Neutrophil (primary cell): ENCODE data around the gene STYX.

Source experiments
- H3K27ac ChIP-seq: fragments of 200-600 bp; sonication (generic); 2 replicates; pipeline ENCODE4 v1.5.1; 2016; ENCODE audit warnings: mild to moderate bottlenecking, moderate library complexity
- H3K27me3 ChIP-seq: fragments of 200-600 bp; sonication (generic); 2 replicates; pipeline ENCODE4 v1.6.0; 2016; ENCODE audit warnings: mild to moderate bottlenecking
- H3K36me3 ChIP-seq: fragments of 200-600 bp; sonication (generic); 2 replicates; pipeline ENCODE4 v1.5.1; 2017
- H3K4me1 ChIP-seq, 2 experiments: fragments of 200-600 bp in 1 of 2; sonication (generic) in 1 of 2; 1 replicate in 1 of 2; 2 replicates in 1 of 2; pipeline versions ENCODE4 v1.5.1 to v1.6.1; 2013 to 2016; ENCODE audit warnings: low read depth in 1 of 2, low read length in 1 of 2, mild to moderate bottlenecking in 1 of 2, moderate library complexity in 1 of 2; ENCODE audit not compliant: control insufficient read depth in 1 of 2, insufficient read depth in 1 of 2
- H3K4me3 ChIP-seq, 2 experiments: fragments of 200-600 bp in 1 of 2; sonication (generic) in 1 of 2; 1 replicate in 1 of 2; 2 replicates in 1 of 2; pipeline ENCODE4 v1.5.1; 2013 to 2016; ENCODE audit warnings: low read depth in 1 of 2, low read length in 1 of 2, mild to moderate bottlenecking in 1 of 2, moderate library complexity in 1 of 2
- H3K9me3 ChIP-seq: fragments of 200-600 bp; sonication (generic); 2 replicates; pipeline ENCODE4 v1.5.1; 2016
- TF ChIP-seq, protein P1 (sequence below): fragments of 200-600 bp; sonication (generic); IDR thresholded peaks from 2 replicates; pipeline ENCODE4 v1.5.1; 2016; ENCODE audit warnings: antibody characterized with exemption

STYX gene

DNA sequence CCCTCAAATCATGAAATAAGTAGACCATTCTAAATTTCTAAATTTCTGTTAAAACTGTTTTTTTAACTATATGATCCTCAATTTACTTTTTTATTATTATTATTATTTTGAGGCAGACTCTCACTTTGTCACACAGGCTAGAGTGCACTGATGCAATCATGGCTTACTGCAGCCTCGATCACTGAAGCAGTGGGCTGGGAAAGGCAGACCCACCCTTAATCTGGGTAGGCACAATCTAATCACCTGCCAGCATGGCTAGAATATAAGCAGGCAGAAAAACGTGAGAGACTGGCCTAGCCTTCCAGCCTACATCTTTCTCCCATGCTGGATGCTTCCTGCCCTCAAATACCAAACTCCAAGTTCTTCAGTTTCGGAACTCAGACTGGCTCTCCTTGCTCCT, 36.9 kb upstream of the STYX start:
- no peaks in the 10 kb centered on the region for H3K9me3 ChIP-seq
- H3K27me3 ChIP-seq: no peaks in the 10 kb centered on the region
- peaks cover 53 to 57% of the 10 kb centered on the region in 2 experiments for H3K4me1 ChIP-seq
- H3K36me3 ChIP-seq: no peaks in the 10 kb centered on the region
- H3K4me3 ChIP-seq: no peak overlapping the region
- TF ChIP-seq, protein P1, sequence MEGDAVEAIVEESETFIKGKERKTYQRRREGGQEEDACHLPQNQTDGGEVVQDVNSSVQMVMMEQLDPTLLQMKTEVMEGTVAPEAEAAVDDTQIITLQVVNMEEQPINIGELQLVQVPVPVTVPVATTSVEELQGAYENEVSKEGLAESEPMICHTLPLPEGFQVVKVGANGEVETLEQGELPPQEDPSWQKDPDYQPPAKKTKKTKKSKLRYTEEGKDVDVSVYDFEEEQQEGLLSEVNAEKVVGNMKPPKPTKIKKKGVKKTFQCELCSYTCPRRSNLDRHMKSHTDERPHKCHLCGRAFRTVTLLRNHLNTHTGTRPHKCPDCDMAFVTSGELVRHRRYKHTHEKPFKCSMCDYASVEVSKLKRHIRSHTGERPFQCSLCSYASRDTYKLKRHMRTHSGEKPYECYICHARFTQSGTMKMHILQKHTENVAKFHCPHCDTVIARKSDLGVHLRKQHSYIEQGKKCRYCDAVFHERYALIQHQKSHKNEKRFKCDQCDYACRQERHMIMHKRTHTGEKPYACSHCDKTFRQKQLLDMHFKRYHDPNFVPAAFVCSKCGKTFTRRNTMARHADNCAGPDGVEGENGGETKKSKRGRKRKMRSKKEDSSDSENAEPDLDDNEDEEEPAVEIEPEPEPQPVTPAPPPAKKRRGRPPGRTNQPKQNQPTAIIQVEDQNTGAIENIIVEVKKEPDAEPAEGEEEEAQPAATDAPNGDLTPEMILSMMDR: no peak
- peak overlapping the region; percentile 98 for H3K27ac ChIP-seq

DNA sequence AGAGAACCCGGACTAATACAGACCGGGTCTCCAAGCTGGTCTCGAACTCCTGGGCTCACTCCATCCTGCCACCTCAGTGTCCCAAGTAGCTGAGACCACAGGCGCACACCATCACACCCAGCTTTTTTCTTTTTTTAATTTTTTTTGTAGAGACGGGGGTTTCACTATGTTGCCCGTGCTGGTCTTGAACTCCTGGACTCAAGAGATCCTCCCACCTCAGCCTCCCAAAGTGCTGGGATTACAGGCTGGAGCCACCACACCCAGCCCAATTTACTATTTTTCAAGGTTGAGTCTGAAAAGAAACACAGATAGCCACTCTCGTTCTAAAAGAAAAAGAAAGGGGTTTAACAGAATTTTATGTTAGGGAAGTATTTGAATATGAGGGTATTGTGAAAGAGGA, 36.4 kb upstream of the STYX start:
- TF ChIP-seq, protein P1: no peak
- no peaks in the 10 kb centered on the region for H3K9me3 ChIP-seq
- peak overlapping the region; percentile 98 for H3K27ac ChIP-seq
- no peaks in the 10 kb centered on the region for H3K27me3 ChIP-seq
- no peak overlapping the region for H3K4me3 ChIP-seq
- no peaks in the 10 kb centered on the region for H3K36me3 ChIP-seq
- H3K4me1 ChIP-seq: peaks cover 53 to 57% of the 10 kb centered on the region in 2 experiments

DNA sequence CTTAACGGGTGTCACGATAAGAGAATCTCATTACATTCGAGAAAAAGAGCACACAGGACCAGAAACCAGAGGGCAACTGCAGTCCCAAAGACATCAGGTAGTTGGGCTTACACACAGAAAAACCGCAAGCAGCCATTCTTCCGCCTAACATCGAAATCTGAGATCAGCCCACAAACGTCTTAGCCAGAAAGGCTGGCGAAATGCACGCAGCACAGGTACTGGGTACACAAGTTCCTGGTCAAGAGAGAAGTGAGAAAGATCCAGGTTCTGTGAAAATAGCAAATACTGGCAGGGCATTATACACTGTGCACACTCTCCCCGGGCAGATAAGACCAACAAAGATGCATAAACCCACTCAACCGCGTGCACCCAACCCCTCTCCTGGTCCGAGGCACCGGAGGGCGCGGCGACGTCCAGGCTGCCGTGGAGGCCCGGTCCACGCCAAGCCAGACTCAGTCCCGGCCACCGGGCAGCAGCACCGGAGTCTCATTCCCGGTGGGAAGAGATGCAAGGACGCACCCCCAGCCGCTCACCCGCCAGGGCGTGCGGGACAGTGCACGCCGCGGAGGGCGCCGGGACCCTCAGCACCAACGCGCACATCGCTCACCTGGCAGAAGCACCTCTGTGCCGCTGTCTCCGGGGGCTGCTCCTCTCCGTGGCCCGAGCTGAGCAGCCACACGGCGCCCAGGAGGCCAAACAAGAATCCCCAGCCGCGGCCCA, 35.0 kb upstream of the STYX start:
- H3K36me3 ChIP-seq: no peaks in the 10 kb centered on the region
- peak overlapping the region; percentile 98 for H3K27ac ChIP-seq
- no peaks in the 10 kb centered on the region for H3K27me3 ChIP-seq
- no peaks in the 10 kb centered on the region for H3K9me3 ChIP-seq
- H3K4me1 ChIP-seq: peaks cover 53 to 57% of the 10 kb centered on the region in 2 experiments
- TF ChIP-seq, protein P1: peak; percentile 22
- peak overlapping the region; percentile 73 to 95 for H3K4me3 ChIP-seq

DNA sequence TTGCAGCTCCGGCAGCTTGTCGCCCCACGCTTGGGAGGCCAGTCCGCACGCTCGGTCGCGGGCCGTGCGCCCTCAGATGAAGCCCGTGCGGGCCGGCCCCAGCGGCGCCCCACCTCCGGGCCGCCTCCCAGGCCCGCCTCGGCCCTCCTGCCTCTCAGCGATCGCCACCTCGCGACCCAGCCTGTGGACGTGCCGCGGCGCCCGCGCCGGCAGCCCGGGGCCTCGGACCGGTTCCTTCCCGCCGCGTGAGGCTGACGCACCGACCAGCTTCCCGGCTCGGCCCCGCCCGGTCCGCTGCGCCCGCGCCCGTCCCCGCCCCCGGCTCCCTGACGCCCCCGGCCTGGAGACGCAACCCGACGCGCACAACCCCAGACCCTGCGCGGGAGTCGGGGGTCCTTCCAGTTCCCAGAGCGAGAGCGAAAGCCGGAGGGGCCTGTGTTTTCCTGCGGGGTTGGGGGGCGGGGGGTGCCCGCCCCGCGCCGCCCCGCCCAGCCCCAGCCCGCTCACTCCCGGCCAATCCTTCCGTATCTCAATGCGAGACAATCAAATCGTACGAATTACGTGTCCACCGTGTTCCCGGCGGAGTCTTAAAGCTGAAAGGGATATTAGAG, 34.4 kb upstream of the STYX start, which contains the start of gene ERO1A:
TSS of gene ERO1A (minus strand) at position 78 of the 611 bp plus-strand sequence. CDS start at position 1, 77 bp downstream.
- TF ChIP-seq, protein P1: peak; percentile 32

DNA sequence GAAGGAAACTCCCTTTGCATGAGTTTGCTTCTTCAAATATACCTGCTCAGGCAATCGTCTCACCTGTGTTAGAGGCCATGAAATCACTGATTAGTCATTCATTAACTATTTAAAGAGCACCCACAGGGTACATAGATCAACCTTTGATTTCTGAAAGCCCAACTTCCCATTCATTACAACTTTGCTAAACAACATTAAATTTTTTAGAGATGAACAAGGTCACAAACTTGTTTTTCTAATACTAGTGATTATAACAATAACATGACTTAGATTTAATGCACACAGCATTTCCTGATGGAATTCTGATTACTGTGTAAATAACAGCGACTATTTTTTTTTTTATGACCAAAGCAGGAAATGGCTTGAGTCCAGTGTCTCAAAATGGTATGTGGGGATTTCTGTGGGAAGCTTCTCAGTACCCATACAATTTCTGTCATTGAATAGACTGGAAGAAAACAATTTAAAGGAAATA, 29.2 kb upstream of the STYX start:
- Histone ChIP-seq H3K36me3 (no peaks in the 10 kb centered on the region), H3K4me1 (peaks cover 18 to 22% of the 10 kb centered on the region in 2 experiments), H3K27ac (no peak overlapping the region), H3K4me3 (no peak overlapping the region), H3K9me3 (no peaks in the 10 kb centered on the region), H3K27me3 (no peaks in the 10 kb centered on the region)
- TF ChIP-seq, protein P1: no peak

More for the DNA sequence above, 34.4 kb upstream of the STYX start, which contains the start of gene ERO1A:
- no peaks in the 10 kb centered on the region for H3K27me3 ChIP-seq
- H3K4me1 ChIP-seq: peaks cover 53 to 57% of the 10 kb centered on the region in 2 experiments
- H3K27ac ChIP-seq: peak within 1 kb of the TSS; percentile 98
- no peaks in the 10 kb centered on the region for H3K36me3 ChIP-seq
- H3K4me3 ChIP-seq: peak within 1 kb of the TSS; percentile 73 to 95
- H3K9me3 ChIP-seq: no peaks in the 10 kb centered on the region
